Neural progenitor cell (in vitro differentiated cells): ENCODE data around the gene IFT88. TPM values are rescaled to one million over a fixed set of nuclear protein-coding genes. Genes with fewer than 3 reads are reported as not detected.

ENCODE experiments used
- DNase-seq: peaks from one replicate; pipeline ENCODE4 v3.0.0-alpha.2; 2016; ENCODE audit warnings: low spot score
- H2AFZ ChIP-seq: fragments of 200-600 bp; sonication (generic); replicated peaks from 2 replicates; pipeline ENCODE4 v1.6.1; 2016; ENCODE audit warnings: antibody characterized with exemption
- H3F3A ChIP-seq: fragments of 200-600 bp; sonication (generic); 2 replicates; pipeline ENCODE4 v1.6.1; 2016; ENCODE audit warnings: antibody characterized with exemption, low read depth
- H3K27ac ChIP-seq: fragments of 200-600 bp; sonication (generic); 2 replicates; pipeline ENCODE4 v1.5.1; 2016; ENCODE audit warnings: mild to moderate bottlenecking
- H3K27me3 ChIP-seq: fragments of 200-600 bp; sonication (generic); 2 replicates; pipeline ENCODE4 v1.6.1; 2016; ENCODE audit warnings: mild to moderate bottlenecking, moderate library complexity
- H3K36me3 ChIP-seq: fragments of 200-600 bp; sonication (generic); 2 replicates; pipeline ENCODE4 v1.5.1; 2016
- H3K4me1 ChIP-seq: fragments of 200-600 bp; sonication (generic); 2 replicates; pipeline ENCODE4 v1.6.1; 2016; ENCODE audit warnings: mixed run types
- H3K4me2 ChIP-seq: fragments of 200-600 bp; sonication (generic); 2 replicates; pipeline ENCODE4 v1.6.1; 2016
- H3K4me3 ChIP-seq: fragments of 200-600 bp; sonication (generic); 2 replicates; pipeline ENCODE4 v1.5.1; 2016
- H3K79me2 ChIP-seq: fragments of 200-600 bp; sonication (generic); 2 replicates; pipeline ENCODE4 v1.6.1; 2016; ENCODE audit warnings: low read depth
- H3K9ac ChIP-seq: fragments of 200-600 bp; sonication (generic); 2 replicates; pipeline ENCODE4 v1.6.1; 2016
- H3K9me3 ChIP-seq: fragments of 200-600 bp; sonication (generic); 2 replicates; pipeline ENCODE4 v1.5.1; 2016; ENCODE audit warnings: low read depth
- H4K20me1 ChIP-seq: fragments of 200-600 bp; sonication (generic); 2 replicates; pipeline ENCODE4 v1.6.1; 2016; ENCODE audit warnings: low read depth
- H3K27ac Mint-ChIP-seq: 3 replicates; pipeline ENCODE4 v1.8.0; 2021; ENCODE audit warnings: mixed read lengths
- H3K27me3 Mint-ChIP-seq: 2 replicates; pipeline ENCODE4 v1.8.0; 2022; ENCODE audit warnings: low read depth, mild to moderate bottlenecking, inconsistent platforms, moderate library complexity, mixed read lengths; ENCODE audit not compliant: insufficient read depth
- H3K36me3 Mint-ChIP-seq: 3 replicates; pipeline ENCODE4 v1.8.0; 2021; ENCODE audit warnings: mixed read lengths
- H3K4me1 Mint-ChIP-seq: 3 replicates; pipeline ENCODE4 v1.8.0; 2021; ENCODE audit warnings: mixed read lengths
- H3K4me3 Mint-ChIP-seq: 3 replicates; pipeline ENCODE4 v1.8.0; 2021; ENCODE audit warnings: mild to moderate bottlenecking, moderate library complexity, mixed read lengths
- H3K9me3 Mint-ChIP-seq: 3 replicates; pipeline ENCODE4 v1.8.0; 2020; ENCODE audit warnings: mixed read lengths
- EZH2 ChIP-seq: fragments of 200-600 bp; sonication (generic); IDR thresholded peaks from 2 replicates; pipeline ENCODE4 v1.6.1; 2017; ENCODE audit warnings: antibody characterized with exemption, mild to moderate bottlenecking, moderate library complexity
- EZH2phosphoT487 ChIP-seq: fragments of 200-600 bp; sonication (generic); IDR thresholded peaks from 2 replicates; pipeline ENCODE4 v1.6.1; 2017; ENCODE audit warnings: antibody characterized with exemption
- total RNA-seq: library from RNA; depleted of rRNA; stranded (reverse); fragments of >200 nt; gene quantifications from 2 replicates; pipeline ENCODE4 v1.2.3, GENCODE V29; 2015; ENCODE audit warnings: low replicate concordance
- TF ChIP-seq, protein P1 (sequence below): fragments of 200-600 bp; sonication (generic); IDR thresholded peaks from 2 replicates; pipeline ENCODE4 v1.5.1; 2017; ENCODE audit warnings: antibody characterized with exemption, mild to moderate bottlenecking

IFT88 gene
- total RNA-seq, 1 donor from 2014 or later, result 18.4 TPM

DNA sequence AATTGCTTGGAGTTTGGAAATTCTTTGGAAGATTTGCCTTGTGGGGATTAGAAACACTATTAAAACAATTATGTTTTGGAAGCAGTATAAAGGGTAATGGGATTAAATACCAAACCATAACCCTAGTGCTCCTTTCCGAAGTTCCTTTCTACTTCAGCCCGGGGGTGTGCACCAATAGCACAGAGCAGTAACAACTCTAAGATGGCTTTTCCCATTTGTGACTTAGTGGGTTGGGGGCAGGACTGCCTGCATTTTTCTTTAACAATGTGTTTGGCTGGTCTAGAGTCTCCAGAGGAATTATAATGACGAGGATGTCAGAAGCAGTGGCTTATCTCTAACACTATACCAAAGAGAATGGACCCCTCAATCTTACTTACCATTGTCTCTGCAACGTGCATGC is 124.7 kb downstream of the IFT88 start:
- Histone ChIP-seq H3K9me3 (no peaks in the 10 kb centered on the region), H3K79me2 (no peaks in the 10 kb centered on the region), H3K9ac (no peak overlapping the region), H2AFZ (no peak overlapping the region), H4K20me1 (no peaks in the 10 kb centered on the region), H3K4me1 (peaks cover 16% of the 10 kb centered on the region), H3K27ac (no peak overlapping the region), H3K36me3 (no peaks in the 10 kb centered on the region), H3K4me3 (no peak overlapping the region), H3K4me2 (no peak overlapping the region), H3F3A (no peaks in the 10 kb centered on the region), H3K27me3 (no peaks in the 10 kb centered on the region)
- DNase-seq, result no peak
- Mint-ChIP-seq H3K27me3 (peaks cover 2% of the 10 kb centered on the region), H3K27ac (no peak overlapping the region), H3K4me1 (peaks cover 12% of the 10 kb centered on the region), H3K9me3 (no peaks in the 10 kb centered on the region), H3K36me3 (peaks cover 2% of the 10 kb centered on the region), H3K4me3 (no peak overlapping the region)
- TF ChIP-seq, protein P1, sequence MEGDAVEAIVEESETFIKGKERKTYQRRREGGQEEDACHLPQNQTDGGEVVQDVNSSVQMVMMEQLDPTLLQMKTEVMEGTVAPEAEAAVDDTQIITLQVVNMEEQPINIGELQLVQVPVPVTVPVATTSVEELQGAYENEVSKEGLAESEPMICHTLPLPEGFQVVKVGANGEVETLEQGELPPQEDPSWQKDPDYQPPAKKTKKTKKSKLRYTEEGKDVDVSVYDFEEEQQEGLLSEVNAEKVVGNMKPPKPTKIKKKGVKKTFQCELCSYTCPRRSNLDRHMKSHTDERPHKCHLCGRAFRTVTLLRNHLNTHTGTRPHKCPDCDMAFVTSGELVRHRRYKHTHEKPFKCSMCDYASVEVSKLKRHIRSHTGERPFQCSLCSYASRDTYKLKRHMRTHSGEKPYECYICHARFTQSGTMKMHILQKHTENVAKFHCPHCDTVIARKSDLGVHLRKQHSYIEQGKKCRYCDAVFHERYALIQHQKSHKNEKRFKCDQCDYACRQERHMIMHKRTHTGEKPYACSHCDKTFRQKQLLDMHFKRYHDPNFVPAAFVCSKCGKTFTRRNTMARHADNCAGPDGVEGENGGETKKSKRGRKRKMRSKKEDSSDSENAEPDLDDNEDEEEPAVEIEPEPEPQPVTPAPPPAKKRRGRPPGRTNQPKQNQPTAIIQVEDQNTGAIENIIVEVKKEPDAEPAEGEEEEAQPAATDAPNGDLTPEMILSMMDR, result no peak
- no peak for TF ChIP-seq EZH2phosphoT487
- no peak for TF ChIP-seq EZH2

DNA sequence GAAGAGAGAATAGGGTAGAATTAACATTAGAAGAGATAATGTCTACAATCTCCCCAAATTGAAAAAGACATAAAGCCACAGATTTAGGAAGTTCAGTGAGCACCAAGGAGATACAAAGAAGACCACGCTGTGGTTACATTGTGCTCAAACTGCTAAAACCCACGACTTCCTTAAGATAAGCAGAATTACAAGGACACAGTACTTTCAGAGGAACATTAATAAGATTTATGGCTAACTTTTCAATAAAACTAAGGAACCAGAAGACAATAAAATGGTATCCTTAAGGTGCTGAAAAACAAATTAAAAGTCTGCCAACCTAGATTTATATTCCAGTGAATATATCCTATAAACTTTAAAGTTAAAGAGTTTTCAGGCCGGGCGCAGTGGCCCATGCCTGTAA is 129.1 kb downstream of the IFT88 start:
- Histone ChIP-seq H3K4me1 (no peaks in the 10 kb centered on the region), H3K79me2 (no peaks in the 10 kb centered on the region), H3K27ac (no peak overlapping the region), H4K20me1 (no peaks in the 10 kb centered on the region), H2AFZ (no peak overlapping the region), H3K36me3 (no peaks in the 10 kb centered on the region), H3K9ac (no peak overlapping the region), H3K4me3 (no peak overlapping the region), H3K9me3 (no peaks in the 10 kb centered on the region), H3K27me3 (peaks cover 7% of the 10 kb centered on the region), H3K4me2 (no peak overlapping the region), H3F3A (no peaks in the 10 kb centered on the region)
- Mint-ChIP-seq H3K27me3 (no peaks in the 10 kb centered on the region), H3K4me1 (no peaks in the 10 kb centered on the region), H3K4me3 (no peak overlapping the region), H3K27ac (no peak overlapping the region), H3K9me3 (no peaks in the 10 kb centered on the region), H3K36me3 (no peaks in the 10 kb centered on the region)
- no peak for DNase-seq
- TF ChIP-seq EZH2 (no peak), EZH2phosphoT487 (no peak)
- TF ChIP-seq, protein P1, result no peak

DNA sequence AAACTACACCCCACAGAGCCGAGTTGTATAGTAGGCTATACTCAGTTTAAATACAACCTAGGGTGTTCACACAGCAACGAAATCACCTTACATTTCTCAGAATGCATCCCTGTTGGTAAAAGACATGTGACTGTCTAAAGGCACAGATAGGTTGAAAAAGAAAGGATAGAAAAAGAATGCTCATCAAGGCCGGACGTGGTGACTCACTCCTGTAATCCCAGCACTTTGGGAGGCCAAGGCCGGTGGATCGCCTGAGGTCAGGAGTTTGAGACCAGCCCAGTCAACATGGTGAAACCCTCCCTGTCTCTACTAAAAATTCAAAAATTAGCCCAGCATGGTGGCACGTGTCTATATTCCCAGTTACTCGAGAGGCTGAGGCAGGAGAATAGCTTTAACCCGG is 132.8 kb downstream of the IFT88 start:
- no peak for DNase-seq
- no peak overlapping the region for H3K27ac ChIP-seq
- H3K9ac ChIP-seq, result no peak overlapping the region
- H3K4me2 ChIP-seq, result no peak overlapping the region
- H3K27me3 ChIP-seq, result peaks cover 32% of the 10 kb centered on the region
- no peak overlapping the region for H2AFZ ChIP-seq
- H3K4me3 ChIP-seq, result no peak overlapping the region
- TF ChIP-seq, protein P1, result no peak
- TF ChIP-seq EZH2, result no peak
- no peak for TF ChIP-seq EZH2phosphoT487
- Mint-ChIP-seq H3K4me1 (peaks cover 4% of the 10 kb centered on the region), H3K36me3 (no peaks in the 10 kb centered on the region), H3K27me3 (peaks cover 15% of the 10 kb centered on the region), H3K27ac (no peak overlapping the region), H3K9me3 (no peaks in the 10 kb centered on the region), H3K4me3 (no peak overlapping the region)
- peaks cover 3% of the 10 kb centered on the region for H3F3A ChIP-seq
- peaks cover 13% of the 10 kb centered on the region for H4K20me1 ChIP-seq
- H3K36me3 ChIP-seq, result no peaks in the 10 kb centered on the region
- peaks cover 15% of the 10 kb centered on the region for H3K4me1 ChIP-seq
- no peaks in the 10 kb centered on the region for H3K79me2 ChIP-seq
- no peaks in the 10 kb centered on the region for H3K9me3 ChIP-seq

DNA sequence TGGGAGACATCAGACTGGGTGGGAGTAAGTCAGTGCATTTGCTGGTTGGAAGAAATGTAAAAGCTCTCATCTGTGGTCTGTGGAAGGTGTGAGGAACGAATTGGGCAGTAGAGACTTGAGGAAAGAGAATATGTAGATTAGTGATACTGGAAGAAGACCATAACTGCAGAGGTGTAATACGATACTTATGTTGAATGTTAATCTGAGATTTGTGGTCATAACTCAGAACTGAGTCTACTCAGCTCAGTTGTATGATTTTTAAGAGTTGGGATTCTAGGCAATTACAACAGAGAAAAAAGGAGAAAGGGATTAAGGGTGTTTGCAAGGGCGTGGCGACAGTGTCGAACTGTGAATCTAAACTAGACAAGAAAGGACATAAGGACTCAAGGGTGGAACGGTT is 133.3 kb downstream of the IFT88 start:
- H3K9me3 ChIP-seq, result no peaks in the 10 kb centered on the region
- H3K79me2 ChIP-seq, result no peaks in the 10 kb centered on the region
- no peak for DNase-seq
- no peaks in the 10 kb centered on the region for H3K36me3 ChIP-seq
- peaks cover 7% of the 10 kb centered on the region for H3K4me1 Mint-ChIP-seq
- peaks cover 6% of the 10 kb centered on the region for H3F3A ChIP-seq
- H3K27ac ChIP-seq, result no peak overlapping the region
- H3K4me3 Mint-ChIP-seq, result no peak overlapping the region
- TF ChIP-seq, protein P1, result no peak
- TF ChIP-seq EZH2 (no peak), EZH2phosphoT487 (no peak)
- no peak overlapping the region for H3K4me3 ChIP-seq
- peaks cover 20% of the 10 kb centered on the region for H3K27me3 Mint-ChIP-seq
- H3K36me3 Mint-ChIP-seq, result no peaks in the 10 kb centered on the region
- H3K4me1 ChIP-seq, result peaks cover 15% of the 10 kb centered on the region
- H2AFZ ChIP-seq, result no peak overlapping the region
- H3K27ac Mint-ChIP-seq, result no peak overlapping the region
- H4K20me1 ChIP-seq, result peaks cover 13% of the 10 kb centered on the region
- peaks cover 38% of the 10 kb centered on the region for H3K27me3 ChIP-seq
- H3K9me3 Mint-ChIP-seq, result no peaks in the 10 kb centered on the region
- H3K9ac ChIP-seq, result no peak overlapping the region
- no peak overlapping the region for H3K4me2 ChIP-seq
